Left ventricle myocardium inferior (tissue), 1 donor: Measurements from ENCODE around the gene ENAH. TPM values are rescaled to one million over a fixed set of nuclear protein-coding genes. Genes with fewer than 3 reads are reported as not detected.

Experiments
- DNase-seq: peaks from one replicate; pipeline ENCODE4 v3.0.0-alpha.2; 2020
- H3K27ac ChIP-seq: fragments of 200-600 bp; replicated peaks from 2 replicates; pipeline ENCODE4 v1.8.0; 2021
- H3K27me3 ChIP-seq: fragments of 200-600 bp; 2 replicates; pipeline ENCODE4 v1.8.0; 2021; ENCODE audit warnings: low read depth
- H3K36me3 ChIP-seq: fragments of 200-600 bp; 2 replicates; pipeline ENCODE4 v1.8.0; 2021
- H3K4me1 ChIP-seq: fragments of 200-600 bp; 2 replicates; pipeline ENCODE4 v1.8.0; 2021
- H3K4me3 ChIP-seq: fragments of 200-600 bp; 2 replicates; pipeline ENCODE4 v1.8.0; 2021; ENCODE audit warnings: mild to moderate bottlenecking, moderate library complexity
- H3K9me3 ChIP-seq: fragments of 200-600 bp; replicated peaks from 2 replicates; pipeline ENCODE4 v1.8.0; 2021
- CTCF ChIP-seq: fragments of 200-600 bp; IDR thresholded peaks from 2 replicates; pipeline ENCODE4 v1.8.0; 2021; ENCODE audit warnings: antibody characterized with exemption, mild to moderate bottlenecking, borderline replicate concordance
- intact Hi-C: fragments of 100-400 bp; cut with micrococcal nuclease; formaldehyde crosslinking; loops from one replicate; pipeline ENCODE4 v1.11.0; 2022
- total RNA-seq: library from RNA; stranded (reverse); fragmentation: NEBNext Ultra II Directional; extraction: Animal tissue kit (Norgen Biotek cat#: 25700); gene quantifications from one replicate; pipeline ENCODE4 v1.2.1, GENCODE V29; 2021
- donor health status: DM: no; HTN: yes; CAD: no; lungs with severe emphysema.

ENAH gene
- total RNA-seq, 1 donor from 2014 or later = 78.6 TPM

DNA sequence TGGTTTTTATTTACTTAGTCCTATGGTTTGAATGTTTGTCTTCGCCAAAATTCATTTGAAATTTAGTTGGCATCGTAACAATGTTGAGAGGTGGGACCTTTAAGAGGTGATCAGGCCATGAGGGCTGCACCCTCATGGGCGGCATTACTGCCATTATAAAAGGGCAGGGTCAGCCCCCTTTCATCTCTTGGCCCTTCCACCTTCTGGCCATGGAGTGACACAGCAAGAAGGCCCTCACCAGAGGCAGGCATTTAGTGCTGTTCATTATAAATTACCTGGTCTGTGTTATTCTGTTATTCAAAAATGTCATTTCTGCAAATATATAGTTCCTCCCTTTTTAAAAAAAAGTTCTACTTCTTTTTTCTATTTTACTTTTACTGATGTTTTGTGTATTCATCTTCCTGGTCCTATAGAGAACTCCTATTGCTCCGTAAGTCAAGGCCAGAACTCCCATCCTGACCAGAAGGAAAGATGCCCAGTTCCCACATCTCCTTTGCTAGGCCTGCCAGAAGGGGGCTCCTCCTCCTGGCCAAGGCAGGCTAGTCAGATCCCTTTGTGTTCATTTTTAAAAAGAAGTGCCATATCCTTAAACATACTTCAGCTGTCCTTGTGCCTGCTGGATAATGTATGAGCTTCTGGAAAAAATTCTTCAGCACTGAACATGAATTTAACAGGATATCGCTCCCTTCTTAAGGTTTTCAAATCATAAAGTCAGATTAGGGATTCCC, 215.0 kb downstream of the ENAH start:
- peak; percentile 44 for TF ChIP-seq CTCF
- Histone ChIP-seq H3K27me3 (no peaks in the 10 kb centered on the region), H3K4me3 (no peak overlapping the region), H3K27ac (no peak overlapping the region), H3K4me1 (peaks cover 15% of the 10 kb centered on the region), H3K9me3 (no peaks in the 10 kb centered on the region), H3K36me3 (no peaks in the 10 kb centered on the region)
- no peak for DNase-seq
- intact Hi-C loops = no loop called here

Other genes with a start within 250 kb of the ENAH start
- gene LBR, start 225.1 kb downstream of the ENAH start, total RNA-seq = 8.9 TPM
- 205 TPM for gene SRP9, start 124.7 kb upstream of the ENAH start, total RNA-seq
- 49.7 TPM for gene EPHX1, start 157.0 kb upstream of the ENAH start, total RNA-seq
- 30.4 TPM for gene TMEM63A, start 229.3 kb upstream of the ENAH start, total RNA-seq
- 0.55 TPM for gene LEFTY1, start 236.0 kb upstream of the ENAH start, total RNA-seq